ENCODE results near the gene CASR.

The CASR gene

DNA sequence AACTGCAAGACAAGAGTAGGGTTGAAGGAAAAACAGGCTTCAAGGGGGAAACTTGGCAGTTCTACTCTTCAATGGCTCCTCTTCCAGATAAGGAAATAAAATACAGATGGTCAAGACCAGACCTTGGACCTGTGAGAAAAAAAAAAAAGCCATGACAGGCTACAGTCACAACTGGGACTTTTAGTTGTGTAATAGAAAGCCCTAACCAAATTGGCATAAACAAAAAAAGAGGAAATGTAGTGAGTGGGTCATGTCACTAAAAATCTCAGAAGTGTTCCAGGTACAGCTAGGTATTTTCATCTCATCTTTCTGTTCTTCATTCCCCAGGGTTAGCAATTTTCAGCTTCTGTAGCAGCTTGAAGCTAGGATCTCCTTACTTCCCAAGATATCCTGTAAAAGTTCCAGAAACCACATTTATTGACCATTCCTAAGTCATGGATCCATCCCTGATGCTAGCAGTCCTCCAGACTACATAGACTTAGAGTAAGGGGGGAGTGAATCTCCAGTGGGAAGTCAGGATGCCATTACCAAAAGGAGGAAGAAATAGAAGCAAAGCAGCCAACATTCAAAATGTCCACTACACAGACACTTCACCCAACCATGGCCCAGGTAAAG lies 80.6 kb downstream of the CASR start:
- H3K4me1 ChIP-seq, result peaks cover 74% of the 10 kb centered on the region
- no peak overlapping the region for H2AFZ ChIP-seq
- peaks cover 54% of the 10 kb centered on the region for H3K79me2 ChIP-seq
- no peak overlapping the region for H3K9ac ChIP-seq
- peak overlapping the region; percentile 5 for H3K4me2 ChIP-seq (ENCODE audit: low read length)
- TF ChIP-seq CTCF (IDR thresholded peaks at IDR 0.05), result no peak
- no peaks in the 10 kb centered on the region for H3K9me3 ChIP-seq (ENCODE audit: control insufficient read depth, low read length)
- H3K27me3 ChIP-seq (ENCODE audit: control insufficient read depth, insufficient read depth, low read length), result no peaks in the 10 kb centered on the region
- peak overlapping the region; percentile 94 for H3K27ac ChIP-seq
- no peak overlapping the region for H3K4me3 ChIP-seq (ENCODE audit: low read depth, low read length)
- H3K36me3 ChIP-seq (ENCODE audit: control insufficient read depth, insufficient read depth, low read length), result no peaks in the 10 kb centered on the region

DNA sequence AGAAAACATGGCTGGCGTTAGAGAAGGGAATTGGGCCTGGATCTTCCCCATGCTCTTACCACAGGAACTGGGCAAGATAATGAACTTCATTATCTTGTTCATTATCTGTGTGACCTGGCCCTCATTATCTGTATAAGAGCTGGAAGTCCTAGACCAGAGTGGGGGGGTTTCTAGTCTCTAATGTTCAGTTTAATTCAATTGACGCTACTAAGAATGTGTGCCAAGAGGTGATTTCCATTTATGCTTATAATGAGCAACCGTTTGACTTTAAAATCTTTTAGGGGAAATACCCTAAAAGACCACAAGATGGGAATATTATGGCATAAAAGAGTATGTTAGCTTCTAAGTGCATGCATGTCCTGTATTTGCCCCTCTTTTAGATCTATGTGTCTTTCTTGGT lies 82.5 kb downstream of the CASR start:
- no peak for TF ChIP-seq CTCF (IDR thresholded peaks at IDR 0.05)
- Histone ChIP-seq H3K36me3 (ENCODE audit: control insufficient read depth, insufficient read depth, low read length) (no peaks in the 10 kb centered on the region), H3K9me3 (ENCODE audit: control insufficient read depth, low read length) (no peaks in the 10 kb centered on the region), H2AFZ (no peak overlapping the region), H3K9ac (no peak overlapping the region), H3K4me3 (ENCODE audit: low read depth, low read length) (no peak overlapping the region), H3K27ac (peak overlapping the region; percentile 94), H3K27me3 (ENCODE audit: control insufficient read depth, insufficient read depth, low read length) (no peaks in the 10 kb centered on the region), H3K4me1 (peaks cover 68% of the 10 kb centered on the region), H3K79me2 (peaks cover 54% of the 10 kb centered on the region), H3K4me2 (ENCODE audit: low read length) (no peak overlapping the region)

DNA sequence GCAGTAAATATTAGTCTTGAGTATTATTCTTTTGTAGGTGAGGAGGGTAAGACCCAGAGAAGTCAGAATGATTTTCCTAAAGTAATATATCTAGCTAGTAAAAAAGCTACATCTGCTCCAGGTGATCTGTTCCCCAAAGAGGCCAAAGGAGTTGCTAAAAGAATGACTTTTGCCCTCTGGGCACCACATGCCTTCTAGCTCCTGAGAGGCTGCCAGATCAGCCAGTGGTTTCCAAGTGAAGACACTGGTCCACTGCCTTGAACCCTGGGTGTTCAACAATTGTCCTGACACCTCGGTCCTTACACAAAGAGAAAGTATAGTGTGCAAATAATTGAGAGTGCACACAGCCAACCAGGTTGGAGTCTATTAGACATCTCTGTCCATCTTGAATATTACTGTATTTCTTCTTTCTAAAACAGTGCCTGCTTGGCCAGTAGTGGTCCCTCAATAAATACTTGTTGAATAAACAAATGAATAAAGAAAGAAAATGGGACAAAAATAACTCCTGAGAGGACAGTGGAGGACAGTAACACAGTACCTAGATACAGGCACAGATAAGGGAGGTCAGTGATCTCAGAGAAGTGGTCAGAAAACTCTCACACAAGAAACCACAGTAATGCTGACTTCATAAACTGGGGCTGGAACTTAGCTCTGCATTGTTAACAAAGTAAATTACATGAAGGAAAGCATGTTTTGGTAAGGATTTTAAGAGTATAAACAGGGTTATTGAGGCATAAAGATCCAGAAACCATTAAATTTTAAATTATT lies 85.0 kb downstream of the CASR start:
- Histone ChIP-seq H3K4me2 (ENCODE audit: low read length) (peak overlapping the region; percentile 4), H3K4me3 (ENCODE audit: low read depth, low read length) (no peak overlapping the region), H3K27me3 (ENCODE audit: control insufficient read depth, insufficient read depth, low read length) (no peaks in the 10 kb centered on the region), H3K27ac (peak overlapping the region; percentile 94), H3K9ac (no peak overlapping the region), H3K36me3 (ENCODE audit: control insufficient read depth, insufficient read depth, low read length) (no peaks in the 10 kb centered on the region), H3K9me3 (ENCODE audit: control insufficient read depth, low read length) (no peaks in the 10 kb centered on the region), H3K79me2 (peaks cover 36% of the 10 kb centered on the region), H2AFZ (no peak overlapping the region), H3K4me1 (peaks cover 65% of the 10 kb centered on the region)
- no peak for TF ChIP-seq CTCF (IDR thresholded peaks at IDR 0.05)

GRCh38 chr3:122269045-122269444 lies 85.6 kb downstream of the CASR start:
- Histone ChIP-seq H3K4me3 (ENCODE audit: low read depth, low read length) (no peak overlapping the region), H3K27me3 (ENCODE audit: control insufficient read depth, insufficient read depth, low read length) (no peaks in the 10 kb centered on the region), H3K9me3 (ENCODE audit: control insufficient read depth, low read length) (no peaks in the 10 kb centered on the region), H3K4me1 (peaks cover 67% of the 10 kb centered on the region), H3K4me2 (ENCODE audit: low read length) (no peak overlapping the region), H3K36me3 (ENCODE audit: control insufficient read depth, insufficient read depth, low read length) (no peaks in the 10 kb centered on the region), H3K9ac (no peak overlapping the region), H2AFZ (no peak overlapping the region), H3K79me2 (peaks cover 36% of the 10 kb centered on the region), H3K27ac (peak overlapping the region; percentile 94)
- TF ChIP-seq CTCF (IDR thresholded peaks at IDR 0.05), result no peak
